ENCODE measurements around the gene CNTN2. TPM values are rescaled to one million over a fixed set of nuclear protein-coding genes. Genes with fewer than 3 reads are reported as not detected.

Gene CNTN2
- total and polyA plus RNA-seq, 2 experiments from 2014 or later, result 1.3 to 2.2 TPM

DNA sequence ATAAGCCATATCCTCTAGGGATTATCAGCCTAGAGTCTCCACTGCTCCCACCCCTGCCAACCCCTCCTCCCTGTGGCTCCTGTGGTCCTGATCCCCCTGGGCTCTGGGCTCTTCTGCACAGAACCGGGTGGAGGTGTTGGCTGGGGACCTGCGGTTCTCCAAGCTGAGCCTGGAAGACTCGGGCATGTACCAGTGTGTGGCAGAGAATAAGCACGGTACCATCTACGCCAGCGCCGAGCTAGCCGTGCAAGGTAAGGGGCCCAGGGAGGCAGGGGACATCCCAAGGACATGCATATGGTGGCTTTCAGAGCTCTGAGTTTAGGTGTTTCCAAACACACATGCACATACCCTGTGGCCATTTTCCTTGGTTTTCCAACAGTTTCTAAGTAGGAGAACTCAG lies 19.3 kb downstream of the CNTN2 start (continued):
- TF ChIP-seq POLR2AphosphoS5 (IDR thresholded peaks at IDR 0.05; ENCODE audit: low read depth) (no peak), EZH2phosphoT487 (IDR thresholded peaks at IDR 0.05; ENCODE audit: unreplicated experiment) (no peak), NANOG (IDR thresholded peaks at IDR 0.05; ENCODE audit: borderline replicate concordance) (no peak), REST (IDR thresholded peaks at IDR 0.05; ENCODE audit: unreplicated experiment) (no peak)

DNA sequence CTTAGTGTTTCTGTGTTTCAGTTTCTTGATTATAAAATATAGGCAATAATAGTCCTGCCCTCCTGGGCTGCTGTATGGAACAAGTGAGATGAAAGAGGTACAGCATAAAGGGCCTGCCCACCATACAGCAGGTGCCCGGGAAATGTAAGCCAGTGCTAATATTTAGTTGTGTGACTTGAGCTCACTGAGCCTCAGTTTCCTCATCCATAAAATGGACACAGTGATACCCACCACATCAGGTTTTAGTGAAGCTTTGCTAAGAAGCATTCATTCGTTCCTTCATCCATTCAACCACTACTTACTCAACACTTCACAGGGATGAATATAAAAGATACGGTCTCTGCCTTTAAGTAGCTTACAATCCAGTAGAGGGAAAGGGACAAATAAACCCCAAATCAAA lies 19.9 kb downstream of the CNTN2 start:
- no peaks in the 10 kb centered on the region for H3K36me3 ChIP-seq (ENCODE audit: insufficient read depth)
- no peak overlapping the region for H3K4me2 ChIP-seq
- Mint-ChIP-seq H3K27ac (no peak overlapping the region), H3K36me3 (ENCODE audit: low read depth) (no peaks in the 10 kb centered on the region), H3K9me3 (no peaks in the 10 kb centered on the region), H3K4me1 (peaks cover 14% of the 10 kb centered on the region), H3K4me3 (no peak overlapping the region), H3K27me3 (ENCODE audit: insufficient read depth, low read depth, poor library complexity) (peaks cover 10% of the 10 kb centered on the region)
- no peak overlapping the region for H3K4me3 ChIP-seq
- H3K9me2 ChIP-seq (ENCODE audit: insufficient read depth), result no peaks in the 10 kb centered on the region
- no peaks in the 10 kb centered on the region for H3K79me2 ChIP-seq (replicated peaks; ENCODE audit: insufficient read depth)
- ATAC-seq (no peak), DNase-seq (ENCODE audit: low spot score) (no peak)
- H3F3A ChIP-seq (replicated peaks; ENCODE audit: low read depth), result no peaks in the 10 kb centered on the region
- H4K20me1 ChIP-seq (replicated peaks; ENCODE audit: insufficient read depth), result no peaks in the 10 kb centered on the region
- H2AFZ ChIP-seq, result no peak overlapping the region
- no peaks in the 10 kb centered on the region for H3K27me3 ChIP-seq (ENCODE audit: insufficient read depth)
- H3K4me1 ChIP-seq (ENCODE audit: insufficient read depth), result no peaks in the 10 kb centered on the region
- no peak overlapping the region for H3K27ac ChIP-seq (ENCODE audit: low read depth)
- TF ChIP-seq JUNB (IDR thresholded peaks at IDR 0.05; ENCODE audit: unreplicated experiment) (no peak), POLR2AphosphoS5 (IDR thresholded peaks at IDR 0.05; ENCODE audit: low read depth) (no peak), CREB1 (CRISPR knock-in tag; IDR thresholded peaks at IDR 0.05; ENCODE audit: low read depth) (no peak), NANOG (IDR thresholded peaks at IDR 0.05; ENCODE audit: borderline replicate concordance) (no peak), ZNF114 (CRISPR knock-in tag; IDR thresholded peaks at IDR 0.05) (no peak), STAT1 (IDR thresholded peaks at IDR 0.05; ENCODE audit: unreplicated experiment) (no peak), EZH2phosphoT487 (IDR thresholded peaks at IDR 0.05; ENCODE audit: unreplicated experiment) (no peak), ETS1 (IDR thresholded peaks at IDR 0.05) (no peak), ZNF462 (CRISPR knock-in tag; IDR thresholded peaks at IDR 0.05) (no peak), ZNF331 (CRISPR knock-in tag; IDR thresholded peaks at IDR 0.05; ENCODE audit: low read depth) (no peak), EZH2 (IDR thresholded peaks at IDR 0.05; ENCODE audit: low read depth, unreplicated experiment) (no peak)
- TF ChIP-seq, protein P1, sequence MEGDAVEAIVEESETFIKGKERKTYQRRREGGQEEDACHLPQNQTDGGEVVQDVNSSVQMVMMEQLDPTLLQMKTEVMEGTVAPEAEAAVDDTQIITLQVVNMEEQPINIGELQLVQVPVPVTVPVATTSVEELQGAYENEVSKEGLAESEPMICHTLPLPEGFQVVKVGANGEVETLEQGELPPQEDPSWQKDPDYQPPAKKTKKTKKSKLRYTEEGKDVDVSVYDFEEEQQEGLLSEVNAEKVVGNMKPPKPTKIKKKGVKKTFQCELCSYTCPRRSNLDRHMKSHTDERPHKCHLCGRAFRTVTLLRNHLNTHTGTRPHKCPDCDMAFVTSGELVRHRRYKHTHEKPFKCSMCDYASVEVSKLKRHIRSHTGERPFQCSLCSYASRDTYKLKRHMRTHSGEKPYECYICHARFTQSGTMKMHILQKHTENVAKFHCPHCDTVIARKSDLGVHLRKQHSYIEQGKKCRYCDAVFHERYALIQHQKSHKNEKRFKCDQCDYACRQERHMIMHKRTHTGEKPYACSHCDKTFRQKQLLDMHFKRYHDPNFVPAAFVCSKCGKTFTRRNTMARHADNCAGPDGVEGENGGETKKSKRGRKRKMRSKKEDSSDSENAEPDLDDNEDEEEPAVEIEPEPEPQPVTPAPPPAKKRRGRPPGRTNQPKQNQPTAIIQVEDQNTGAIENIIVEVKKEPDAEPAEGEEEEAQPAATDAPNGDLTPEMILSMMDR (conservative IDR thresholded peaks at IDR 0.05; ENCODE audit: low read depth in 2 of 2), result no peak

All from GM23338 (cell line).